SH-SY5Y (cell line): Measurements from ENCODE around the gene CSTA.

Experiments
- GATA2 ChIP-seq: IDR thresholded peaks from 2 replicates; pipeline ENCODE4 v1.6.1; 2011; ENCODE audit warnings: mild to moderate bottlenecking, low read depth, low read length
- GATA3 ChIP-seq: IDR thresholded peaks from 2 replicates; pipeline ENCODE4 v1.6.1; 2011; ENCODE audit warnings: low read depth, mild to moderate bottlenecking, low read length, moderate library complexity

The CSTA gene

DNA sequence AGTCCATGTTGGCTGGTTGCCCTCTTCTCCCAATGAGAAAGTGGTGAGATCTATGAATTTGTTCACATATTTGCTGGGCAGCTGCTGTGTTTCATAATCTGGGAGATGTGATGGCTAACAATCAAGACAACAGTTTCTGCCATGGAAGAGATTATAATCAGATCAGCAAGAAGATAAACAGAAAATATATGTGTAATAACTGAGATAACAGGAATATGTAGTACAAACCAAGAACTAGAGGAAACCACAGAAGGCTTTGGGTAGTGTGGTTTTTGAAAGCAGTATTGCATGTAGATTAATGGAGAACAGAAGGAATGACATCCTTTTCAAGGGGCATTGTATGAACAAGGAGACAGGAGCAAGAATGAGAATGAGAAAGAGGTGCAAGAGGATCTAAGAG, 12.2 kb upstream of the CSTA start:
- TF ChIP-seq GATA2 (no peak), GATA3 (no peak)

DNA sequence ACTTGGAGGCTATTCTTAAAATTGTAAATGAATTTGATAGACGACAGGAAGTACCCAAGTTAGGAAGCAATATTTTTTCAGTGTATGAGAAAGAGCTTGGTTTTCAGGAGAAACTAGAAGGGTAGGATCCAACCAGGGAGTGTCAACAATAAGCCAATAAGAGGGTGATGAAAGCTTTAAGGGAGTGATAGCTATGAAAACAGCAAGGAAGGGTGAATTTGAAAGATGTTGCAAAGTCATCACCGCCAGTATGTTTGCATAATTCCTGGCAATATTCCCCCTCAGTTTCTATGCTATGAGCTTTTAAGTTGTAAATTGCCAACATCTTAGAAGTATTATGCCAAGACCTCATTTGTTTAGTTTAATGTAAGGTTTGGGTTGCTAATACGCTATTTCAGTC, 11.8 kb upstream of the CSTA start:
- TF ChIP-seq GATA2, result no peak
- no peak for TF ChIP-seq GATA3

DNA sequence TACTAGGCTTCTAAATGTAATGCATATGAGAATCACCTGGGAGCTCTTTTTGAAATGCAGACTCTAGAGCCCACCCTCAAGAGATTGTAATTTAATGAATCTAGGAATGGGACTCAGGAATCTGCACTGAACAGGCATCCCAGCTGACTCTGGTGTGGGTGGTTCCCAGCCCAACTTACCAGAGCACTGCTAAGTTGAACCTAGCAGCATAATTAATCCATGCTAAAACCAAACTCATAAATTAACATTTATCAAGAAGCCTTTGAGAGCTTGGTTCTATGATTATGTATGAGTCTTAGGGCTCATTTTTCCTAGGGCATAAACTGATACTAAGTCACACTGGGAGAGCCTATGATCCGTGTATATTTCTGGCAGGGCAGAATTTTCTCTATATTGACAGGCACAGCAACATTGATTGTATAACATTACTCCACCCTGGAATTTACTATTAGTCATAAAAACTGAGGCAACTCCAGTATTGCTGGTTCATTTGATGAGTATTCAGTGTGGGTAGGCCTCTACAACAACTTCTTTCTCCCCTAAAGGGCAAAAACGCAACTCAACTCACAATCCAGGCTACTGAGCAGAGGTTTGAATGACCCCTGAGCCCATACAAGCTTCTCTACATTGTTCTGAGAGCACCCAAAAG, 10.7 kb upstream of the CSTA start:
- TF ChIP-seq GATA2, result no peak
- TF ChIP-seq GATA3, result no peak

DNA sequence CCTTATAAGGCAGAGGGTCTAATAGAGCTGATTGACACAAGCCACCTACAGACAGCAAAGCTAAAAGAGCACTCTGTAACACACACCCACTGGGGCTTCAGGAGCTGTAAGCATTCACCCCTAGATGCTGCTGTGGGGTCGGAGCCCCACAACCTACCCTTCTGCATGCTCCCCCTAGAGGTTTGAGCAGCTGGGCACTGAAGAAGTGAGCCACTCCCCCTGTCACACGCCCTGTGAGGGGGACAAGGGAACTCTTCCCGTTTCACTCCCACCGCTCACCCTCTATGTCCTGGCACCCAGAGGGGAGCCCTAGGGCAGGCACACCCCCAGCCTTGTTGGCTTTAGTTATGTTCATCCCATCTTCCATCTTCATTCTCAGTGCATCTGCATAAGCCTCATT, 9.4 kb upstream of the CSTA start:
- TF ChIP-seq GATA2 (no peak), GATA3 (no peak)

DNA sequence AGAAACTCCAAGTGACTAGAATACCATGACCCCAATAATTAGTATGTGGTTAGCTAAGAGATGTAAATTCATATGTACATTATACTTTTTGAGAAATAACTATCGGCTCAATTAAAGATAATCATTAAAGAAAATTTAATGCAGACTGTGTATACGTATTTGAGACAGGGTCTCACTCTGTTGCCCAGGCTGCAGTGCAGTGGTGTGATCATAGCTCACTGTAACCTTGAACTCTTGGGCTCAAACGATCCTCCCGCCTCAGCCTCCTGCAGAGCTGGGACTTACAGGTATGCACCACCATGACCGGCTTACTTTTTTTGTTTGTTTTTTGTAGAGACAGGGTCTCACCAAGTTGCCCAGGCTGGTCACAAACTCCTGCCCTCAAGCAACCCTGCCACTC, 8.7 kb upstream of the CSTA start:
- TF ChIP-seq GATA3 (no peak), GATA2 (no peak)

DNA sequence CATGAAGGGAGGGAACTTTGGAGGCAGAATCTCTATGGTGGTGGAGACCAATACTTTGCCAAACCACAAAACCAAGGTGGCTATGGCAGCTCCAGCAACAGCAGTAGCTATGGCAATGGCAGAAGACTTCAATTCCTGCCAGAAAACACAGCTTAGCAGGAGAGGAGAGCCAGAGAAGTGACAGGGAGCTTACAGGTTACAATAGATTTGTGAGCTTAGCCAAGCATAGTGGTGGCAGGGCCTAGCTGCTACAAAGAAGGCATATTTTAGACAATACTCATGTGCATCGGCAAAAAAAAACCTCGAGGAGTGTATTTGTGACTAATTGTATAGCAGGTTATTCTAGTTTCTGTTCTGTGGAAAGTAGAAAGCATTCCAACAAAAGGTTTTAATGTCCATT, 6.4 kb upstream of the CSTA start:
- no peak for TF ChIP-seq GATA3
- no peak for TF ChIP-seq GATA2

DNA sequence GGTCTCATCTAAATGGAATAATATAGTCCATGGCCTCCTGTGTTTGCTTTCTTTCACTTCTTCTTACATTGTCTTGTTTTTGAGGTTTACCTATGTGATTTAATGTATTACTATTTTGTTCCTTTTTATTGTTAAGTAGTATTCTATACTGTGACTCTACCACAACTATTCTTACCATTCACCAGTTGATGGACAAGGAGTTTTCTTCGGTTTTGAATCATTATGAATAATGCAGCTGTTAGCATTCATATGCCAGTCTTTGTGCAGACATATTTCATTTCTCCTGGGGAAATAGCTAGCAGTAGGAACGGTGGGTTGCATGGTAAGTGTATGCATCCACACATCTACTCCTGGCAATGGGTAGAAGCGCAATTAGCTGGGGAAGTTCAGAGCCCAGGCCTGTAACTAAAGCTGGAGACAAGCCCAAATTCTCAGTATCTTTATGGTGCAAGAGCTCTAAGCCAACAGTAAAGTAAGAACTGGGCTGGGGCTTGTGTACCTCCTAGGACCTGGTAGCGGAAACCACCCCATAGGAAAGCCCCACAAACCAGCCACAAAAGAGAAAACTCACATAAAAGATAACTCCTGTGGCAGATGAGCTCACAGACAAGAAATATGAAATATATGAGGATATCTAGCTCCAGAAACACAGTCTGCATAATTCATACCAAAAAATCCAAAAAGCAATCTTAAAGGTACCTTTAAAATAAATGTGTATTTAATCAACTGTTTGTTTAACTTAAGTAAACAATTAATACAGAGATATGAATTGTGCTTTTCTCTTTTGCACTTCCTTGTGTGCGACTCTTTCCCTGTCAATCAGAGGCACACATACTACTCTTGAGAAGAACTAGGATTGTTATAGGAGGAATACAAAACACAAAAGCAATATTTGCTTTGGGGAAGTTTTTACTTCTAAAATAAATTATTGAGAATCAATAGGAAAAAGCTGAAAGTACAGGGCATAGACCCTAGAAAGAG, 2.7 kb upstream of the CSTA start:
- TF ChIP-seq GATA3 (no peak), GATA2 (no peak)

DNA sequence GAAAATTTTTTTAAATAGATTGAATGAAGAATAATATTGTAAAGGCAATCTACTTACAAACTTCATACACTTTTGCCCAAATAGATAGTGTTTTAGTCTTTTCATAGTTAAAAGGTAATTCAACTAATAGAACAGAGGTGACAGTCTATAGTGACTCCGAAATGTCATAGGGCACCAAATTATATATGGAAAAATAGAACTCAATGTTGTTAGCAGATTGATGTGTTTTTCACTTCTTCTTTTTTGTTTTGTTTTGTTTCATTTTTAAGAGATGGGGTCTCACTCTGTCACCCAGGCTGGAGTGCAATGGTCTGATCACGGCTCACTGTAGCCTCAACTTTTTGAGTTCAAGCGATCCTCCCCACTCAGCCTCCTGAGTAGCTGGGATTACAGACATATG, 721 bp downstream of the CSTA start:
- no peak for TF ChIP-seq GATA3
- TF ChIP-seq GATA2, result no peak

DNA sequence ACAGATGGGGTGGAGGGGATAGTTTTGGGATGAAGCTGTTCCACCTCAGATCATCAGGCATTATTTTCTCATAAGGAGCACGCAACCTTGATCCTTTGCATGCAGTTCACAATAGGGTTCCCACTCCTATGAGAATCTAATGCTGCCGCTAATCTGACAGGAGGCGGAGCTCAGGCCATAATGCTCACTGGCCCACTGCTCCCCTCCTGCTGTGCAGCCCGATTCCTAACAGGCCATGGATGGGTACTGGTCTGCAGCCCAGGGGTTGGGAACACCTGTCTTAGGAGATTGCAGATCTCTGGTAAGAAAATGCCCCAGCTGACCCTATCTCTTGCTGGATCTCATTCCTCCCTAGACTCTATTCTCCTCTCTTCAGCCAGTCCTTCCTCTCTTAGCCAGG, 6.8 kb downstream of the CSTA start:
- TF ChIP-seq GATA2 (no peak), GATA3 (no peak)

DNA sequence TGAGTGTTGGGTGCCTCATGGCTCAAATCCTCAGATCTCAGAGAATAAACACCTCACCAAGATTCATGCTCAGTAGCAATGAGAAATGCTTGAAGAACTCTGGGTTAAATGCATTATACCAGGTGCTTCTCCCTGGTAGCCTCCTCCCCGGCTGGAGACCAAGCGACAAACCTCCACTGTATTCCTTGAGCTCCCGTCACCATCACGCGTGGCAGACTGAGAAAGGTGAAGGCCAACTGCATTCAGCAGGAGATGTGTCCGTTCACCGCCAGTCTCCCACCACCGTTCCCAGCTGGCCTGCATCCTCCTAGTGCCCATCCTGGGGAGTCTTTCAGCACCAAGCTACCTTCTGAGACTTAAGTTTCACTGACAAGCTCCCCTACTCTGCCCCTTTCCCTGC, 7.5 kb downstream of the CSTA start:
- TF ChIP-seq GATA2 (no peak), GATA3 (no peak)

DNA sequence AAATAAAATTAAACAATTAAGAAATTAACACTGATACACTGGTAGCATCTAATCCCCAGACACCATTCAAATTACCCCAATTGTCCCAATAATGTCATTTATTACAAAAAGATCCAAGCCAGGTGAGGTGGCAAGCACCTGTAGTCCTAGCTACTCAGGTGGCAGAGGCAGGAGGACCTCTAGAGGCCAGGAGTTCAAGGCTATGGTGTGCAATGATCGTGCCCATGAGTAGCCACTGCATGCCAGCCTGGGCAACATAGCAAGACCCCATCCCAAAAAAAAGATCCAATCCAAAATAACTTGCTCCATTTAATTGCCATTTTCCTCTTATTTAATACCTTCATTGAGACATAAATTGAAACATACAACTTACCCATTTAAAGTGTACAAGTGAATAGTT, 17.8 kb downstream of the CSTA start:
- TF ChIP-seq GATA2 (no peak), GATA3 (no peak)

DNA sequence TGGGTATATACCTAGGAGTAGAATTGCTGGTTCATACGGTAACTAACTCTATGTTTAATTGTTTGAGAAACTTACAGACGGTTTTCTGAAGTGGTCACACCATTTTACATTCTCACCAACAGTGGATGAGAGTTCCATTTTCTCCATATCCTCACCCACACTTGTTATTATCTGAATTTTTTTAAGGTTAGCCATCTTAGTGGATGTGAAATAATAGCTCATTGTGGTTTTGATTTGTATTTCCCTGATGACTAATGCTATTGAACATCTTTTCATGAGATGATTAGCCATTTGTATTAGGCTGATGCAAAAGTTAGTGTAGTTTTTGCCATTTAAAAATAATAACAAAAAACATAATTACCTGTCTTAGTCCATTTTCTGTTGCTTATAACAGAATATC, 18.6 kb downstream of the CSTA start:
- TF ChIP-seq GATA3 (no peak), GATA2 (no peak)

DNA sequence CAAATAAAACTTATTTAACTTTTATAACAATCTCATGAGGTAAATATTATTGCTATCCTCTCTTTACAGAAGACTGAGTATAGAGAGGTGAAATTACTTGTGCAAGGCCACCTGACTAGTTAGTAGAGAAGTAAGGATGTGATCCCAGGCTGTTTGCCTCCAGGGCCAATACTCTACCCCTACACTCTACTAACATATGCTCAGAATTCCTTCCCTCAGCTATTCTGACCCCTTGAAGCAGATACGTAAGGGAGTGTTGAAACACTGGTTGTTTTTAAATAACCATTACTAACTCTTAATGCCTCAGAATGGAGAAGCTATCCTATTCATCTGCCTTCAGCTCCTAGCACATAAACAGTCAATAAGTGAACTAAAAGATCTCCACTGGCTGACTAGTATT, 24.1 kb downstream of the CSTA start:
- TF ChIP-seq GATA3 (no peak), GATA2 (no peak)

DNA sequence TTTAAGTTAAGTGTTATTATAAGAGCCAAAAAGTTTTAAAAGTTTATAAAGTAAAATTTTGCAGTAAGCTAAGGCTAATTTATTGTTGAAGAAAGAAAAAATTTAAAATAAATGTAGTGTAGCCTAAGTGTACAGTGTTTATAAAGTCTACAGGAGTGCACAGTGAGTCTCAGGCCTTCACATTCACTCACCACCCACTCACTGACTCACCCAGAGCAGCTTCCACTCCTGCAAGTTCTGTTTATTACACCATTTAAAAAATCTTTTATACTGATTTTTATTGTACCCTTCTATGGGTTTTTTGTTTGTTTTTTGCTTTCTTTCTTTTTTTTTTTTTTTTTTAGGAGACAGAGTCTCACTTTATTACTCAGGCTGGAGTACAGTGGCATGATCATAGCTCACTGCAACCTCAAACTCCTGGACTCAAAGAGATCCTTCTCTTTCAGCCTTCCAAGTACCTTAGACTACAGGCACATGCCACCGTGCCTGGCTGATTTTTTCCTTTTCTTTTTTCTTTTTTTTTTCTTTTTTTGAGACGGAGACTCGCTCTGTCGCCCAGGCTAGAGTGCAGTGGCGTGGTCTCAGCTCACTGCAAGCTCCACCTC, 25.9 kb downstream of the CSTA start:
- TF ChIP-seq GATA2 (no peak), GATA3 (no peak)

DNA sequence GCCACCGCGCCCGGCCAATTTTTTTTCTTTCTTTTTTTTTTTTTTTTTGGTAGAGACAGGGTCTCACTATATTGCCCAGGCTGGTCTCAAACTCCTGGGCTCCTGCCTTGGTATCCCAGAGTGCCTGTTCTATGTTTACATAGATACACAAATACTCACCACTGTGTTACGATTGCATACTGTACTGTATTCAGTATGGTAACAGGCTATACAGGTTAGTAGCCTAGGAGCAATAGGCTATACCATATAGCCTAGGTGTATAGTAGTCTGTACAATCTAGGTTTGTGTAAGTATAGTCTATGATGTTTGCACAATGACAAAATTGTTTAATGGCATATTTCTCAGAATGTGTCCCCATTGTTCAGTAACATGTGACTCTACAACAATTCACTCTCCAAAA, 26.6 kb downstream of the CSTA start:
- TF ChIP-seq GATA3 (no peak), GATA2 (no peak)
